ENCODE data around the gene SMAD6.

DNA sequence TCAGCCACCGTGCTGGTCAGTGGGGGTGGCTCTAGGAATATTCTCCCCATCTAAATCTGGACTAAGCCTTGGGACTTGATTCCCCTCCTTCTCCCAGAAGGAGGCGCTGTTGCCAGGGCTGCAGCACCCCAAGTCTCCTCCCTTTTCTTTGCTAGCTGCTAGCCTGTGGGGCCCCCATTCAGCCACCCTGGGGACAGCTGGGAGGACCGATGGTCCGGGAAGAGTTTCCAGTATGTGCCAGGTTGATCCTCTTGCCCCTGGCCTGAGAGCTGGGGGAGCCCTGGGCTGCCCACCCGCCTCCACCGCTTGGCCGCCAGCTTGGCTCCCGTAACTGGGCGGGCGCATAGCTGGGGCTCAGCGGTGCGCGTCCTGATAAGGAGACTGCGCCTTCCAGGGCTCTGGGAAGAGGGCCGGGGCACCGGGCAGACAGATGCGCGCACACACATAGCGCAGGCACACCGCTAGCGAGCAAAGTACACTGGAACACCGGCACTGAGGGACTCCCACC lies 4.2 kb downstream of the SMAD6 start:
- TF ChIP-seq, protein P1, sequence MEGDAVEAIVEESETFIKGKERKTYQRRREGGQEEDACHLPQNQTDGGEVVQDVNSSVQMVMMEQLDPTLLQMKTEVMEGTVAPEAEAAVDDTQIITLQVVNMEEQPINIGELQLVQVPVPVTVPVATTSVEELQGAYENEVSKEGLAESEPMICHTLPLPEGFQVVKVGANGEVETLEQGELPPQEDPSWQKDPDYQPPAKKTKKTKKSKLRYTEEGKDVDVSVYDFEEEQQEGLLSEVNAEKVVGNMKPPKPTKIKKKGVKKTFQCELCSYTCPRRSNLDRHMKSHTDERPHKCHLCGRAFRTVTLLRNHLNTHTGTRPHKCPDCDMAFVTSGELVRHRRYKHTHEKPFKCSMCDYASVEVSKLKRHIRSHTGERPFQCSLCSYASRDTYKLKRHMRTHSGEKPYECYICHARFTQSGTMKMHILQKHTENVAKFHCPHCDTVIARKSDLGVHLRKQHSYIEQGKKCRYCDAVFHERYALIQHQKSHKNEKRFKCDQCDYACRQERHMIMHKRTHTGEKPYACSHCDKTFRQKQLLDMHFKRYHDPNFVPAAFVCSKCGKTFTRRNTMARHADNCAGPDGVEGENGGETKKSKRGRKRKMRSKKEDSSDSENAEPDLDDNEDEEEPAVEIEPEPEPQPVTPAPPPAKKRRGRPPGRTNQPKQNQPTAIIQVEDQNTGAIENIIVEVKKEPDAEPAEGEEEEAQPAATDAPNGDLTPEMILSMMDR (IDR thresholded peaks at IDR 0.05; ENCODE audit: insufficient read depth, low read depth, low read length), result peak; percentile 29
- no peak for TF ChIP-seq EZH2 (IDR thresholded peaks at IDR 0.05; ENCODE audit: insufficient read depth, low read length)

Measured in astrocyte (in vitro differentiated cells and primary cell).